ENCODE data around the gene C16orf54. TPM values are rescaled to one million over a fixed set of nuclear protein-coding genes. Genes with fewer than 3 reads are reported as not detected.
"Not testable (repeated sequence)": the region's sequence is repeated elsewhere in the genome, so short reads cannot be mapped to it uniquely, and the experiment has no call there.

Gene C16orf54
- polyA plus RNA-seq (ENCODE audit: insufficient read length in 3 of 3) = under 1 TPM; 0.17 to 0.28 (median 0.26) TPM

DNA sequence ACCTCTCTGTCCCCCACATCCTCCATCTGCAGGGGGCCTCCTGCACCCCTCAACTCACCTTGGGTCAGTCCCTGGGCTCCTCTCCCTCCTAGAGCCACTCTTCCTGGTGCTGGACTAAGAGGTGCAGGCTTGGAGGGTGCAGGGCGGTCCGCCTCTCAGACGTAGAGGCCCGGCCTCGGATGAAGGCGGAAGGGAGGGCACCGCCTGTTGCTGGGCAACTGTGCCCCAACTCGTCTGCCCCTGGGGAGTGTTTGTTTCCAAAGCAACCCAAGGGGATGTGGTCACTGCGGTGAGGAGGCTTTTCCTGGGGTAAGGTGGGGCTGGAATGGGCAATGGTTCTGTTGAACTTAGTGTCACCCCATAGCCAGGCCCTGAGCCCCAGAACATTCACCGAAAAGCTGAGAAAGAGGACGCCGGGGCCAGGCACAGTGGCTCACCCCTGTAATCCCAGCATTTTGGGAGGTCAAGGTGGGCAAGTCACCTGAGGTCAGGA, at the start of gene C16orf54:
Gene C16orf54, minus strand, starts transcription at position 138 of the 493 bp plus-strand sequence. CDS start 1,039 bp downstream, outside the sequence.
- no peak for DNase-seq (ENCODE audit: low read depth in 3 of 3, low spot score in 2 of 3)

DNA sequence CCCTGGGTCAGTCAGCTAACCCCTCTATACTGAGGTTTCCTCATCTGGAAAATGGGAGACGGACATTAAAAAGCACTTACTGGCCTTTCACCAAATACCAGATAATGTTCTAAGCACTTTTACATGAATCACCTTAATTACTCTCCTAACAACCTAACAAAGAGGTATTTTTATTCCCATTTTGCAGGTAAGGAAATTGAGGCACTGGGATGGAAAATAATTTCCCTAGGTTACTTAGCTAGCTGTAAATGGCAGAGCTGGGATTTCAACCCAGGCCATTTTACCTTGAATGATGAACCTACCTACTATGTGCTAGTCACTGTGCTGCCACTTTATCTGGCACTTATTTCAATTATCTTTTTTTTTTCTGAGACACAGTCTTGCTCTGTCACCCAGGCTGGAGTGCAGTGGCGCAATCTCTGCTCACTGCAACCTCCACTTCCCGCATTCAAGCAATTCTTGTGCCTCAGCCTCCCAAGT, 48.5 kb upstream of the C16orf54 start:
- DNase-seq (ENCODE audit: low read depth in 3 of 3, low spot score in 2 of 3) = no peak

- DNase-seq (ENCODE audit: low read depth in 3 of 3, low spot score in 2 of 3) = not testable (repeated sequence)
Measured at GRCh38 chr16:29793153-29793552, 47.4 kb upstream of the C16orf54 start.

DNA sequence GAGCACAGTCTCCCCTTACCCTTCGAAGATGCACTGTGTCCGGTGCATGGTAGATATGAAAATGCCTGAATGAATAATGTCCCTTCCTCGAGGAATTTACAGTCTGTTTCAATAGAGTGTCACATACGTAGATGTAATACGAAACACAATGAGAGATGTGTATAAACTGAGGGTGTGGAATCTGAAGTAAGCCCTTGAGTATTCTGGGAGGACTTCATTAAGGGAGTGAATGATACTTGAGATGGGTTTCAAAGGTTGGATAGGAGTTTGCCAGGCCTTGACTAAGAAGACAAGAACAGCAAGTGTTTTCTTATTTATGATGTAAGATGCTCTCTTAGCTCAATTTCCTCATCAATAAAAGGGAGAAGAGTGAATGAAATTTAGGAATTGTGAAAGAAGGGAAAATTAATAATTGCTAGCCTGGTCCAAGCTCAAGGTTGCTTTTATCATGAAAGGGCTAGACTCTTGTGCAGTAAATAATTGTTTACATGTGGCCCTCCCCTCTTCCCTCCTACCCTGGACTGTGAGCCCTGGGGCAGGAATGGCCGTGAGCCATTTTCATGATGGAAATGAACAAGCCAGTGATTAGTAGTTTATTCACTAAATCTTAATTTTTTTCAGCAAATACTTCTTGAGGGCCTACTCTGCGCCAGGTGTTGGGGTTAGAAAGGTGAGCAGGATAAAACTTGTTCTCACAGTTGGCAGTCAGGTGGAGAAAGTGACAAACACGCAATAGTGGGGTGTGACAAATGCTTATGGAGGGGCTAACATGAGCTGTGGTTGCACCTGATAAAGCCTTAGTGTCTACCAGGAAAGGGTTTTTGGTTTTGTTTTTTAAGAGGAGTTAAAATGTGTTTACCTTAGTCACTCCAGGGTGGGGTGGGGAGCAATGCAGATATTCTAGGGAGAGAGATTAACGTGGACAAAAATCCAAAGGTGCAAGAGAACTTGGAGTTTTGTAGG, 46.3 kb upstream of the C16orf54 start:
- no peak for DNase-seq (ENCODE audit: low read depth in 3 of 3, low spot score in 2 of 3)

DNA sequence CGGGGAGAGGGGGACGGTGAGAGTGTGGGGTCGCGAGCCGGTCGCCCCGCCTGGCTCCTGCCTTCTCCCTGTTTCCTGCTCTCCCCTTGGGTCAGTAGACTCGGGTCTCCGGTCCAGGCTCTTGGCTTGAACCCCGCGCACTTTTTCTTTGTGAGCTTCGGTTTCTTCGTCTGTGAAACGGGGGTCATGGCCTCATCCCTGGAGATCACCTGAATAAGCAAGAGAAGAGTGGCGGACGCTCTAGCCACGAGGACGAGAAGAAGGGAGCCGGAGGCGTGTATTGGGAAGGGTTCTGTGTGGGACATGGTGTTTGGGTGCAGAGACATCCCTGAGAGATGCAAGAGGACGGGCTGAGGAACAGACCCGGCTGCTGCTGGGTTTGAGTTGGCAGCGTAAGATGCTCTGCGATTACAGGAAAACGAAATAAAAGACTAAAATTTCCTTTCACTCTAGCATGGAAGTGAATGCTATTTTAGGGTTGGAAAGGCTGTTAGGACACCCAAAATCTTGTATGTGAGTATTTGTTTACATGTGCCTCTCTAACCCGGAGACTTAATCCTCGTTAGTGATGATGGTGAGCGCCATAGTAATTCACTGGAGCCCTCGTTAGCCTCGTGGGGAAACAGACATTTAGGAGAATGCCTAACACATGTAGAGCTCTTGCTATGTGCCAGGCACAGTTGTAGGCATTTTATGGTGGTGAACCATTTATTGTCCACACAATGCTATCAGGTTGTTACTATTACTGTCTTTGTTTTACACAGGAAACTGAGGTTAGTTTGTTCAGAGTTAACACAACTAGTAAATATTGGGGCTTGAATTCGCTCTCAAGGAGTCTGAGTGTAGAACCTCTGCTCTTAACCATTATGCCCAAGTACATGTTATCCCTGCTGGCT, 45.4 kb upstream of the C16orf54 start:
- no peak for DNase-seq (ENCODE audit: low read depth in 3 of 3, low spot score in 2 of 3)

- peak; percentile 97 to 98 (median 97) for DNase-seq (ENCODE audit: low read depth in 3 of 3, low spot score in 2 of 3)
Measured at GRCh38 chr16:29790183-29790948, 44.6 kb upstream of the C16orf54 start, which contains the start of gene KIF22. Gene KIF22, plus strand, starts transcription at chr16:29790751. Its CDS starts 9 bp downstream, at chr16:29790760.

- DNase-seq (ENCODE audit: low read depth in 3 of 3, low spot score in 2 of 3) = no peak
Measured at GRCh38 chr16:29789775-29790182, 44.0 kb upstream of the C16orf54 start.

- DNase-seq (ENCODE audit: low read depth in 3 of 3, low spot score in 2 of 3) = not testable (repeated sequence)
Measured at GRCh38 chr16:29787155-29787554, 41.4 kb upstream of the C16orf54 start.

DNA sequence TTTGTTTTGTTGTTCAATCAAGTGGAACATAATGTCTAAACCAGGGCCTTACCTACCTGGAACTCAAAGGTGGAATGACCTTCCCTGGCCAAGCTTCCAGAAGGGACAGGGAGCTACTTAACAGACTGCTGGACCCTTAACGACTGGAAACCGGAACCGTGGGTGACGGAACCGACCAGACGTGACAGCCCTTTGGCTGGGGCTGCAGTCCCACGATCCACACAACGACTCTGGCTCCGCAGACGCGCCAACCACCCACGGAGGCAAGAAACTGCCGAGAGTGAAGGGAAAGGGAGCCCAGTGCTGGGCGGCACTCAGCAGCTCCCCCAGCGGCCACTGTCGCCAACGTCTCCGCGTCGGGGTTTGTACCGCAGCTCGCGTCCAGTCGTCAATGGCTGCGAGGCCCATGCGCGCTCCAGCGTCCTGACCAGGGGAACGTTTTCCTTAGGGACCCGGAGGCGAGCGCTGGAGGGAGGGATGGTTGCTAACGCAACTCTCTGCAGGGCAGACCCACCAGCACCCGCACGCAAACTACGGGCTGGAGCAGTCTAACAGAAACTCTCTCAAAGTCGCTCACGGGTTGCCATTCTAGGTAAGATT, 39.2 kb upstream of the C16orf54 start:
- DNase-seq (ENCODE audit: low read depth in 3 of 3, low spot score in 2 of 3) = peak in 1 of 3 donors; percentile 53

- DNase-seq (ENCODE audit: low read depth in 3 of 3, low spot score in 2 of 3) = no peak
Measured at GRCh38 chr16:29784157-29784556, 38.4 kb upstream of the C16orf54 start.

DNA sequence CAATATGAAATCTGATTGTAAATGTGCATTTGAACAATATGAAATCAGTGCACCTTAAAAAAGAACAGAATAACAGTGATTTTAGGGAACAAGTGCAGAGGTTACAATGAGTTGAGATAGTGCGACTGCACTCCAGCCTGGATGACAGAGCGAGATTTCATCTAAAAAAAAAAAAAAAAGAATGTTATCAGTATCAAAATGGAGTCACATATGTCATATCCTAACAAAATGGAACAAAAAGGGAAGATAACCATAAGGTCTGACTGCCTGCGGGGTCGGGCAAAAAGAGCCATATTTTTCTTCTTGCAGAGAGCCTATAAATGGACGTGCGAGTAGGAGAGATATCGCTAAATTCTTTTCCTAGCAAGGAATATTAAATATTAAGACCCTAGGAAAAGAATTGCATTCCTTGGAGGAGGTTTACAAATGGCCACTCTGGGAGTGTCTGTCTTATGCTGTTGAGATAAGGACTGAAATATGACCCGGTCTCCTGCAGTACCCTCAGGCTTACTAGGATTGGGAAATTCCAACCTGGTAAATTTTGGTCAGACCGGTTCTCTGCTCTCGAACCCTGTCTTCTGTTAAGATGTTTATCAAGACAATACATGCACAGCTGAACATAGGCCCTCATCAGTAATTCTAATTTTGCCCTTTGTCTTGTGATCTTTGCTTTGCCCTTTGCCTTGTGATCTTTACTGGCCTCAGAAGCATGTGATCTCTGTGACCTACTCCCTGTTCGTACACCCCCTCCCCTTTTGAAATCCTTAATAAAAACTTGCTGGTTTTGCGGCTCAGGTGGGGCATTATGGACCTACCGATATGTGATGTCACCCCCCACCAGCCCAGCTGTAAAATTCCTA, 37.5 kb upstream of the C16orf54 start:
- DNase-seq (ENCODE audit: low read depth in 3 of 3, low spot score in 2 of 3) = not testable (repeated sequence)

GRCh38 chr16:29779474-29779873, 33.7 kb upstream of the C16orf54 start:
- no peak for DNase-seq (ENCODE audit: low read depth in 3 of 3, low spot score in 2 of 3)

- no peak for DNase-seq (ENCODE audit: low read depth in 3 of 3, low spot score in 2 of 3)
Measured at GRCh38 chr16:29777576-29778350, 32.0 kb upstream of the C16orf54 start, which contains the start of gene ZG16. Gene ZG16, plus strand, starts transcription at chr16:29778256. Its CDS starts 1,011 bp downstream, at chr16:29779267.

GRCh38 chr16:29775742-29776408, 30.1 kb upstream of the C16orf54 start:
- DNase-seq (ENCODE audit: low read depth in 3 of 3, low spot score in 2 of 3) = no peak

GRCh38 chr16:29774730-29775129, 28.9 kb upstream of the C16orf54 start:
- no peak for DNase-seq (ENCODE audit: low read depth in 3 of 3, low spot score in 2 of 3)

- not testable (repeated sequence) for DNase-seq (ENCODE audit: low read depth in 3 of 3, low spot score in 2 of 3)
Measured at GRCh38 chr16:29772330-29772729, 26.5 kb upstream of the C16orf54 start.

All from right renal cortex interstitium (tissue), 3 donors.